MM.1S (cell line): ENCODE results near the gene IST1.

ENCODE experiments used
- DNase-seq: peaks from one replicate; pipeline ENCODE4 v3.0.0-alpha.2; 2015
- H2AFZ ChIP-seq: fragments of 300-600 bp; sonication (generic); 2 replicates; pipeline ENCODE4 v1.6.0; 2016; ENCODE audit warnings: antibody characterized with exemption, low read length
- H3F3A ChIP-seq: fragments of 300-600 bp; sonication (generic); 2 replicates; pipeline ENCODE4 v1.6.1; 2016; ENCODE audit warnings: mild to moderate bottlenecking, antibody characterized with exemption, low read length, moderate library complexity, mixed read lengths; ENCODE audit not compliant: insufficient read depth
- H3K27ac ChIP-seq: fragments of 300-600 bp; sonication (generic); 2 replicates; pipeline ENCODE4 v1.5.1; 2016; ENCODE audit warnings: mild to moderate bottlenecking, low read length
- H3K27me3 ChIP-seq: fragments of 300-600 bp; sonication (generic); replicated peaks from 2 replicates; pipeline ENCODE4 v1.6.0; 2016; ENCODE audit warnings: low read length; ENCODE audit not compliant: insufficient read depth
- H3K36me3 ChIP-seq: fragments of 300-600 bp; sonication (generic); replicated peaks from 2 replicates; pipeline ENCODE4 v1.6.1; 2016; ENCODE audit warnings: mild to moderate bottlenecking, low read length, mixed read lengths; ENCODE audit not compliant: insufficient read depth
- H3K4me1 ChIP-seq: fragments of 300-600 bp; sonication (generic); 2 replicates; pipeline ENCODE4 v1.6.1; 2016; ENCODE audit warnings: low read length, mixed read lengths
- H3K4me2 ChIP-seq: fragments of 300-600 bp; sonication (generic); 2 replicates; pipeline ENCODE4 v1.6.0; 2016; ENCODE audit warnings: low read depth, low read length
- H3K4me3 ChIP-seq: fragments of 300-600 bp; sonication (generic); 2 replicates; pipeline ENCODE4 v1.5.1; 2016; ENCODE audit warnings: low read length, mixed read lengths
- H3K79me2 ChIP-seq: fragments of 300-600 bp; sonication (generic); 2 replicates; pipeline ENCODE4 v1.6.1; 2016; ENCODE audit warnings: mixed run types, low read length, mixed read lengths
- H3K9ac ChIP-seq: fragments of 300-600 bp; sonication (generic); 2 replicates; pipeline ENCODE4 v1.6.1; 2016; ENCODE audit warnings: low read length, mixed read lengths
- H3K9me2 ChIP-seq: fragments of 300-600 bp; sonication (generic); replicated peaks from 2 replicates; pipeline ENCODE4 v1.6.1; 2016; ENCODE audit warnings: mild to moderate bottlenecking, low read length, mixed read lengths; ENCODE audit not compliant: insufficient read depth
- H3K9me3 ChIP-seq: fragments of 300-600 bp; sonication (generic); replicated peaks from 2 replicates; pipeline ENCODE4 v1.6.1; 2016; ENCODE audit warnings: mild to moderate bottlenecking, low read length, mixed read lengths; ENCODE audit not compliant: insufficient read depth
- H4K20me1 ChIP-seq: fragments of 300-600 bp; sonication (generic); 2 replicates; pipeline ENCODE4 v1.6.1; 2016; ENCODE audit warnings: mild to moderate bottlenecking, low read length, moderate library complexity, mixed read lengths; ENCODE audit not compliant: insufficient read depth
- EZH2 ChIP-seq: fragments of 300-600 bp; sonication (generic); optimal IDR thresholded peaks from 2 replicates; pipeline ENCODE3; 2017; ENCODE audit warnings: low read depth, mild to moderate bottlenecking, antibody characterized with exemption, low read length, mixed read lengths
- EZH2phosphoT487 ChIP-seq: fragments of 300-600 bp; sonication (generic); IDR thresholded peaks from 2 replicates; pipeline ENCODE4 v1.6.1; 2018; ENCODE audit warnings: antibody characterized with exemption, low read length
- TF ChIP-seq, protein P1 (sequence below): fragments of 300-600 bp; sonication (generic); IDR thresholded peaks from 2 replicates; pipeline ENCODE4 v1.5.1; 2016; ENCODE audit warnings: antibody characterized with exemption, low read length, mixed read lengths

Gene IST1

DNA sequence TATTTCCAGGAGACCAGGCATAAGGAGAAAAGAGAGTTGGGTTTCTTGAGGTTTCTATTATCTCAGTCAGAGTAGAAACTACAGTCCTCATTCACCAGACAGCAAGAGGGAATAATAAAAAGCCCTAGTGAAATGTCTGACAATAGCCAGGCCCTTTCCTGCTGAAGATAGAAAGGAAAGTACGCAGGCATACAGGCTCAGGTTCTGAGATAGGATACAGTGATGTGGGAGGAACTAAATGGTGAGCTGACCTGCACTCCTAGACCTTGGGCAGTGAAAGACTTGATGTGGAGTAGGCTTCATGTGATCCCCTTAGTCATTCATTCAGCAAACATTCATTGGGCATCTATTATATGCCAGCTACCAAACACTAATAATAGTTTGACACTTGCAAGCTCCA is 26.2 kb upstream of the IST1 start:
- Histone ChIP-seq H3K36me3 (0 out of 2 replicates have a peak, but pooled peaks cover 4% of the 10 kb centered on the region), H3K27me3 (no peaks in the 10 kb centered on the region), H3K4me2 (no peak overlapping the region), H2AFZ (no peak overlapping the region), H3K9ac (no peak overlapping the region), H3K27ac (no peak overlapping the region), H3K4me1 (0 out of 2 replicates have a peak, but pooled peaks cover 3% of the 10 kb centered on the region), H3F3A (peaks cover 4% of the 10 kb centered on the region), H4K20me1 (no peaks in the 10 kb centered on the region), H3K79me2 (no peaks in the 10 kb centered on the region), H3K9me3 (no peaks in the 10 kb centered on the region), H3K4me3 (no peak overlapping the region), H3K9me2 (no peaks in the 10 kb centered on the region)
- DNase-seq = no peak
- TF ChIP-seq EZH2 (no peak), EZH2phosphoT487 (no peak)
- TF ChIP-seq, protein P1, sequence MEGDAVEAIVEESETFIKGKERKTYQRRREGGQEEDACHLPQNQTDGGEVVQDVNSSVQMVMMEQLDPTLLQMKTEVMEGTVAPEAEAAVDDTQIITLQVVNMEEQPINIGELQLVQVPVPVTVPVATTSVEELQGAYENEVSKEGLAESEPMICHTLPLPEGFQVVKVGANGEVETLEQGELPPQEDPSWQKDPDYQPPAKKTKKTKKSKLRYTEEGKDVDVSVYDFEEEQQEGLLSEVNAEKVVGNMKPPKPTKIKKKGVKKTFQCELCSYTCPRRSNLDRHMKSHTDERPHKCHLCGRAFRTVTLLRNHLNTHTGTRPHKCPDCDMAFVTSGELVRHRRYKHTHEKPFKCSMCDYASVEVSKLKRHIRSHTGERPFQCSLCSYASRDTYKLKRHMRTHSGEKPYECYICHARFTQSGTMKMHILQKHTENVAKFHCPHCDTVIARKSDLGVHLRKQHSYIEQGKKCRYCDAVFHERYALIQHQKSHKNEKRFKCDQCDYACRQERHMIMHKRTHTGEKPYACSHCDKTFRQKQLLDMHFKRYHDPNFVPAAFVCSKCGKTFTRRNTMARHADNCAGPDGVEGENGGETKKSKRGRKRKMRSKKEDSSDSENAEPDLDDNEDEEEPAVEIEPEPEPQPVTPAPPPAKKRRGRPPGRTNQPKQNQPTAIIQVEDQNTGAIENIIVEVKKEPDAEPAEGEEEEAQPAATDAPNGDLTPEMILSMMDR = no peak

DNA sequence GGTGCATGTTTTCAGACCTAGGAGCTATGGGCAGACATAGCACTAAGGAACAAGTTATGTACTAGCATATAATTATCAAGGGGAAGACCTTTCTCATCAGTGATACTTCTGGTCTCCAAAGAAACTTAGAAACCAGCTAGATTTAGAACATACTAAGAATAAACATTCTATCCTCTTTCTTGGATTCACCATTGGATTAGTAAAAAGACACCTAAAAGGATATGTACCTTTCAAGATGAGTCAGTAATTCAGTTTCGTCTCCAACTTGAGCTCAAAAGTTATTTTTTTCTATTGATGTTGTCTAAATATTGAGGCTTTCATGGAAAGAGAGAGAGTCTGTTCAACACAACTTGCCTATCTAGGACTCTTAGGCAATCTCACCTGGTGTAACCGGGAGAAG is 24.5 kb upstream of the IST1 start:
- H3K36me3 ChIP-seq = no peaks in the 10 kb centered on the region
- H3K4me2 ChIP-seq = no peak overlapping the region
- peaks cover 4% of the 10 kb centered on the region for H3F3A ChIP-seq
- H3K27me3 ChIP-seq = no peaks in the 10 kb centered on the region
- no peaks in the 10 kb centered on the region for H3K9me2 ChIP-seq
- no peaks in the 10 kb centered on the region for H4K20me1 ChIP-seq
- no peak overlapping the region for H3K9ac ChIP-seq
- 0 out of 2 replicates have a peak, but pooled peaks cover 3% of the 10 kb centered on the region for H3K4me1 ChIP-seq
- no peak for TF ChIP-seq EZH2phosphoT487
- TF ChIP-seq EZH2 = no peak
- H3K9me3 ChIP-seq = no peaks in the 10 kb centered on the region
- no peaks in the 10 kb centered on the region for H3K79me2 ChIP-seq
- no peak overlapping the region for H3K27ac ChIP-seq
- H3K4me3 ChIP-seq = no peak overlapping the region
- DNase-seq = no peak
- no peak overlapping the region for H2AFZ ChIP-seq

DNA sequence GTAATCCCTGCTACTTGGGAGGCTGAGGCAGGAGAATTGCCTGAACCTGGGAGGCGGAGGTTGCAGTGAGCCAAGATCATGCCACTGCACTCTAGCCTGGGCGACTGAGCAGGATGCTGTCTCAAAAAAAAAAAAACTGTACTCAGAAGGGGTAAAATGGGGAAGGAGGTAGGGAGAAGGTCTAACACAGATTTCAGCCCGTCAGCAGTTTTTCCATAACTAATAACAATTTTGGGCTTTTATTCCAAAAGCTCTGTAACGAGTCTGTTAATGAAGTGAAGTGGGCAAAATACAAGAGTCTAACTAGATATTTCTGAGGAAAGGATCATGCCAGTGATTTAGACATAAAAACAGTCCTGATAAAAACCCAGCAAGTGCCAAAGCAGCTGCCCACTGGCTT is 22.1 kb upstream of the IST1 start:
- H2AFZ ChIP-seq = no peak overlapping the region
- H3K4me2 ChIP-seq = no peak overlapping the region
- H3K9me3 ChIP-seq = no peaks in the 10 kb centered on the region
- H3K27me3 ChIP-seq = no peaks in the 10 kb centered on the region
- no peak overlapping the region for H3K9ac ChIP-seq
- H3F3A ChIP-seq = peaks cover 4% of the 10 kb centered on the region
- H3K27ac ChIP-seq = no peak overlapping the region
- 0 out of 2 replicates have a peak, but pooled peaks cover 3% of the 10 kb centered on the region for H3K4me1 ChIP-seq
- TF ChIP-seq, protein P1 = no peak
- TF ChIP-seq EZH2phosphoT487 (no peak), EZH2 (no peak)
- no peaks in the 10 kb centered on the region for H3K9me2 ChIP-seq
- no peaks in the 10 kb centered on the region for H3K36me3 ChIP-seq
- H4K20me1 ChIP-seq = no peaks in the 10 kb centered on the region
- no peak overlapping the region for H3K4me3 ChIP-seq
- DNase-seq = no peak
- no peaks in the 10 kb centered on the region for H3K79me2 ChIP-seq

DNA sequence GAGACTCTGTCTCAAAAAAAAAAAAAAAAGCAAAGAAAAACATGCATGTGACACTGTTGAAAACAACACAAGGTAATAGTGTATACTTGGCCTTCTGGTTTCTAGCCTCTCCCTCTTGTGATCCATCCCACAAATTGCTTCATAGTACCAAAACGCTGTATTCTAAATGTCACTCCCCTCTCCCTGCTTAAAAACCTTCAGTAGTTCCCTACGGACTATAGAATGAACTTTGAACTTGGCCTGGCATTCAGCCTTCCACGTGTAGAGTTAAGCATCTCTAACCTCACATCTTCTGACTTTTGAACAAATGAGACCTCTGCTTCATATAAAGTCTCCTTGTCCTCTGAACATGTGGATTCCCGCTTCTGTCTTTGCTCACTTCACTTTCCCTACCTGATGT is 16.4 kb upstream of the IST1 start:
- Histone ChIP-seq H3K4me1 (peaks cover 20% of the 10 kb centered on the region), H3K36me3 (no peaks in the 10 kb centered on the region), H4K20me1 (no peaks in the 10 kb centered on the region), H3F3A (peaks cover 23% of the 10 kb centered on the region), H3K27ac (no peak overlapping the region), H2AFZ (no peak overlapping the region), H3K79me2 (peaks cover 8% of the 10 kb centered on the region; the same call in 1 of the 2 replicates), H3K27me3 (no peaks in the 10 kb centered on the region), H3K9me3 (no peaks in the 10 kb centered on the region), H3K4me2 (no peak overlapping the region), H3K4me3 (no peak overlapping the region), H3K9me2 (no peaks in the 10 kb centered on the region), H3K9ac (no peak overlapping the region)
- no peak for DNase-seq
- TF ChIP-seq EZH2 = no peak
- no peak for TF ChIP-seq EZH2phosphoT487
